GM23338 (cell line): ENCODE results near the gene FBXW8. TPM values are rescaled to one million over a fixed set of nuclear protein-coding genes. Genes with fewer than 3 reads are reported as not detected.

Source experiments
- ATAC-seq: fragments of 200-7000 bp; cut with Tn5 transposase; 3 replicates; pipeline ENCODE4 v1.9.1; 2020
- DNase-seq: peaks from one replicate; pipeline ENCODE4 v3.0.0-alpha.2; 2015; ENCODE audit warnings: low spot score
- H2AFZ ChIP-seq: fragments of 200-600 bp; sonication (generic); 2 replicates; pipeline ENCODE4 v1.8.0; 2016; ENCODE audit warnings: antibody characterized with exemption, mild to moderate bottlenecking, moderate library complexity
- H3F3A ChIP-seq: fragments of 200-600 bp; sonication (generic); replicated peaks from 2 replicates; pipeline ENCODE4 v1.8.0; 2017; ENCODE audit warnings: antibody characterized with exemption, mixed run types, low read depth
- H3K27ac ChIP-seq: fragments of 200-600 bp; sonication (generic); 2 replicates; pipeline ENCODE4 v1.6.1; 2016; ENCODE audit warnings: low read depth
- H3K27me3 ChIP-seq: fragments of 200-600 bp; sonication (generic); 2 replicates; pipeline ENCODE4 v1.8.0; 2016; ENCODE audit warnings: mild to moderate bottlenecking, mixed run types, moderate library complexity; ENCODE audit not compliant: insufficient read depth
- H3K36me3 ChIP-seq: fragments of 200-600 bp; sonication (generic); 2 replicates; pipeline ENCODE4 v1.8.0; 2016; ENCODE audit warnings: mild to moderate bottlenecking; ENCODE audit not compliant: insufficient read depth
- H3K4me1 ChIP-seq: fragments of 200-600 bp; sonication (generic); 2 replicates; pipeline ENCODE4 v1.8.0; 2016; ENCODE audit warnings: mild to moderate bottlenecking, moderate library complexity; ENCODE audit not compliant: insufficient read depth
- H3K4me2 ChIP-seq: fragments of 200-600 bp; sonication (generic); 2 replicates; pipeline ENCODE4 v1.7.1; 2017; ENCODE audit warnings: mixed run types
- H3K4me3 ChIP-seq: fragments of 200-600 bp; sonication (generic); 2 replicates; pipeline ENCODE4 v1.6.1; 2016; ENCODE audit warnings: mixed run types
- H3K79me2 ChIP-seq: fragments of 200-600 bp; sonication (generic); replicated peaks from 2 replicates; pipeline ENCODE4 v1.8.0; 2017; ENCODE audit warnings: mild to moderate bottlenecking; ENCODE audit not compliant: insufficient read depth
- H3K9me2 ChIP-seq: fragments of 200-600 bp; sonication (generic); 2 replicates; pipeline ENCODE4 v1.8.0; 2017; ENCODE audit not compliant: insufficient read depth
- H4K20me1 ChIP-seq: fragments of 200-600 bp; sonication (generic); replicated peaks from 2 replicates; pipeline ENCODE4 v1.8.0; 2017; ENCODE audit warnings: mild to moderate bottlenecking; ENCODE audit not compliant: insufficient read depth
- H3K27ac Mint-ChIP-seq: 2 replicates; pipeline ENCODE4 v1.8.0; 2020; ENCODE audit warnings: inconsistent platforms, mild to moderate bottlenecking, moderate library complexity, mixed read lengths
- H3K27me3 Mint-ChIP-seq: 3 replicates; pipeline ENCODE4 v1.8.0; 2022; ENCODE audit warnings: low read depth, mild to moderate bottlenecking, moderate library complexity, mixed read lengths, inconsistent platforms; ENCODE audit not compliant: insufficient read depth, poor library complexity
- H3K36me3 Mint-ChIP-seq: 3 replicates; pipeline ENCODE4 v1.8.0; 2021; ENCODE audit warnings: low read depth, mild to moderate bottlenecking, inconsistent platforms, moderate library complexity, mixed read lengths
- H3K4me1 Mint-ChIP-seq: 3 replicates; pipeline ENCODE4 v1.8.0; 2020; ENCODE audit warnings: mild to moderate bottlenecking, inconsistent platforms, mixed read lengths
- H3K4me3 Mint-ChIP-seq: 3 replicates; pipeline ENCODE4 v1.8.0; 2021; ENCODE audit warnings: moderate library complexity, mild to moderate bottlenecking, inconsistent platforms, mixed read lengths
- H3K9me3 Mint-ChIP-seq: 3 replicates; pipeline ENCODE4 v1.8.0; 2020; ENCODE audit warnings: moderate library complexity, mild to moderate bottlenecking, inconsistent platforms, mixed read lengths
- CREB1 ChIP-seq: fragments of 250-450 bp; sonication (Bioruptor Pico); IDR thresholded peaks from 2 replicates; pipeline ENCODE4 v1.5.0; 2020; ENCODE audit warnings: low read depth, mild to moderate bottlenecking, moderate library complexity
- CTCF ChIP-seq, 2 experiments: fragments of 200-600 bp in 1 of 2; sonication (generic) in 1 of 2; conservative IDR thresholded peaks; 2 replicates each; pipeline versions ENCODE4 v1.5.1 to v1.6.1; 2016 to 2017; ENCODE audit warnings: antibody characterized with exemption in 2 of 2, low read depth in 2 of 2, mild to moderate bottlenecking in 2 of 2, moderate library complexity in 1 of 2
- ETS1 ChIP-seq: IDR thresholded peaks from 2 replicates; pipeline ENCODE4 v1.6.1; 2016; ENCODE audit warnings: antibody characterized with exemption
- STAT1 ChIP-seq: IDR thresholded peaks from one replicate; pipeline ENCODE4 v1.6.1; 2016; ENCODE audit warnings: antibody characterized with exemption; ENCODE audit not compliant: unreplicated experiment
- ZNF114 ChIP-seq: fragments of 250-450 bp; sonication (Bioruptor Pico); IDR thresholded peaks from 2 replicates; pipeline ENCODE4 v1.5.0; 2020; ENCODE audit warnings: mild to moderate bottlenecking, moderate library complexity
- ZNF331 ChIP-seq: fragments of 250-450 bp; sonication (Bioruptor Pico); IDR thresholded peaks from 2 replicates; pipeline ENCODE4 v1.5.0; 2020; ENCODE audit warnings: low read depth, mild to moderate bottlenecking, moderate library complexity
- ZNF462 ChIP-seq: fragments of 250-450 bp; sonication (Bioruptor Pico); IDR thresholded peaks from 2 replicates; pipeline ENCODE4 v1.5.0; 2020; ENCODE audit warnings: mild to moderate bottlenecking, moderate library complexity
- polyA plus RNA-seq: library from polyadenylated mRNA; unstranded; fragments of >200 nt; fragmentation: Nextera tagmentation; extraction: Ambion mirVana; gene quantifications from 2 replicates; pipeline ENCODE4 v1.2.1, GENCODE V29; 2016
- total RNA-seq: library from RNA; depleted of rRNA; stranded (reverse); fragments of >200 nt; shearing (Covaris generic); gene quantifications from 2 replicates; pipeline ENCODE4 v1.2.3, GENCODE V29; 2014

Gene FBXW8
- total and polyA plus RNA-seq, 2 experiments from 2014 or later: 4.6 to 13.9 TPM

- no peaks in the 10 kb centered on the region for H3K9me2 ChIP-seq
- ATAC-seq: no peak
- Mint-ChIP-seq H3K4me3 (no peak overlapping the region), H3K4me1 (no peaks in the 10 kb centered on the region), H3K27me3 (peaks cover 7% of the 10 kb centered on the region), H3K36me3 (peaks cover 41% of the 10 kb centered on the region), H3K9me3 (peaks cover 12% of the 10 kb centered on the region), H3K27ac (no peak overlapping the region)
- H3K4me3 ChIP-seq: no peak overlapping the region
- no peak for TF ChIP-seq STAT1
- TF ChIP-seq ZNF462: no peak
- no peak for TF ChIP-seq ETS1
- no peak for TF ChIP-seq CREB1
- TF ChIP-seq ZNF331: no peak
- TF ChIP-seq CTCF (conservative IDR thresholded peaks at IDR 0.05; ENCODE audit: low read depth in 2 of 2): no peak
- no peak for TF ChIP-seq ZNF114 (CRISPR knock-in tag)
- no peaks in the 10 kb centered on the region for H3K36me3 ChIP-seq
- H3K27me3 ChIP-seq: no peaks in the 10 kb centered on the region
- H3K27ac ChIP-seq: no peak overlapping the region
- H3K79me2 ChIP-seq: peaks cover 2% of the 10 kb centered on the region; the same call in 1 of the 2 replicates
- no peak for DNase-seq
- no peaks in the 10 kb centered on the region for H3K4me1 ChIP-seq
- H3K4me2 ChIP-seq: no peak overlapping the region
- no peaks in the 10 kb centered on the region for H3F3A ChIP-seq
- H2AFZ ChIP-seq: no peak overlapping the region
- H4K20me1 ChIP-seq: no peaks in the 10 kb centered on the region
Observed at GRCh38 chr12:116941188-116941587, 30.4 kb downstream of the FBXW8 start.
